SH-SY5Y (cell line): Measurements from ENCODE around the gene ITPR2.

Experiments
- GATA2 ChIP-seq: IDR thresholded peaks from 2 replicates; pipeline ENCODE4 v1.6.1; 2011; ENCODE audit warnings: mild to moderate bottlenecking, low read depth, low read length
- GATA3 ChIP-seq: IDR thresholded peaks from 2 replicates; pipeline ENCODE4 v1.6.1; 2011; ENCODE audit warnings: low read depth, mild to moderate bottlenecking, low read length, moderate library complexity

DNA sequence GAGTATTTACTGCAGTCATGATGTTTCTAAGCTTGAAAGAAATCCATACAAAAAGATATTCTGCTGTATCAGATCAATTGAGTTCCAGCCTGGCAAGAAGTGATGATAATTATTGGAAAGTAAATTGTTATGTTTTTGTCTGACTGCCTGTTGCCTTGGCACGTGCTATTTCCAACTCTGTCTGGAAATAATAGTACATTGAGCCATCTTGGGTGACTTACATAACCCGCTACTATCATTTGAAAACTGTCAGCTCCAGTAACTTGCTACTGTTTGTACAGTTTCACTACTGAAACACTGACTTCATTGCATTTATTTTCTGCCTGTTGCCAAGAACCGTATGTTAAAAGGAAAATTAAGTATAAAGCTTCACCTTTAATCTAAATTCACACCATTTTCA lies 318.6 kb downstream of the ITPR2 start:
- no peak for TF ChIP-seq GATA3
- no peak for TF ChIP-seq GATA2
